ENCODE results near the gene VILL. TPM values are rescaled to one million over a fixed set of nuclear protein-coding genes. Genes with fewer than 3 reads are reported as not detected.

The VILL gene
- total and polyA plus RNA-seq, 10 of the 15 experiments (the other 5 are each of a cell fraction or from before 2014, with no cell fraction given) = 0.15 to 5.4 (median 2.1) TPM; not detected in 1

GRCh38 chr3:37964146-37964545, 26.4 kb upstream of the VILL start:
- Histone ChIP-seq H3K27me3 (replicated peaks in 1 of 2; ENCODE audit: control insufficient read depth in 2 of 2, insufficient read depth in 2 of 2, low read length in 1 of 2) (no peaks in the 10 kb centered on the region), H3K9me3 (replicated peaks; ENCODE audit: control insufficient read depth, insufficient read depth, low read length) (no peaks in the 10 kb centered on the region), H3K4me3 (no peak overlapping the region), H3K27ac (ENCODE audit: control insufficient read depth, insufficient read depth) (no peak overlapping the region), H2AFZ (ENCODE audit: control insufficient read depth, low read depth, low read length) (no peak overlapping the region), H4K20me1 (ENCODE audit: control insufficient read depth, insufficient read depth) (no peaks in the 10 kb centered on the region), H3K4me2 (ENCODE audit: control insufficient read depth, insufficient read depth) (no peak overlapping the region), H3K9ac (ENCODE audit: control insufficient read depth, insufficient read depth, low read length) (no peak overlapping the region), H3K79me2 (ENCODE audit: control insufficient read depth, insufficient read depth, low read length) (no peaks in the 10 kb centered on the region), H3K36me3 (ENCODE audit: control insufficient read depth in 2 of 2, insufficient read depth in 2 of 2, low read length in 1 of 2) (no peaks in the 10 kb centered on the region), H3K4me1 (ENCODE audit: control insufficient read depth, insufficient read depth, low read length) (no peaks in the 10 kb centered on the region)
- ATAC-seq (no peak), DNase-seq (ENCODE audit: low read depth, low spot score) (no peak), FAIRE-seq (no peak)
- BruUV-seq (replicated peaks) = no TSS peak
- WGBS (ENCODE audit: insufficient coverage, insufficient replicate concordance, low lambda C conversion rate, missing lambda C conversion rate) = 39% methylated on average over 3 of the region's 3 CpGs
- SMC1A ChIA-PET (ENCODE audit: uncharacterized antibody, unreplicated experiment) = interaction anchor here (0.7 to 1.4 kb wide), 5 partner anchors 10 to 333 kb away, joined by 3 to 5 read pairs (median 3); no protein-coding TSS in a partner anchor
- intact Hi-C loops (cut with micrococcal nuclease; ENCODE audit: unreplicated experiment) = no loop called here
- CTCF ChIA-PET = interaction anchor here (0.7 to 5.5 kb wide), 5 partner anchors 9 to 537 kb away, joined by 3 to 41 read pairs (median 4); no protein-coding TSS in a partner anchor
- in situ Hi-C loops (cut with MboI) = loop anchor here (5.0 kb wide), 1 partner anchor 107 kb away; no protein-coding TSS in a partner anchor
- RAD21 ChIA-PET (ENCODE audit: unreplicated experiment) = interaction anchor here (0.7 to 7.4 kb wide), 4 partner anchors 64 to 812 kb away, joined by 3 to 111 read pairs (median 4); no protein-coding TSS in a partner anchor
- POLR2A ChIA-PET = interaction anchor here (0.6 kb wide), 1 partner anchor 82 kb away, joined by 3 read pairs; no protein-coding TSS in a partner anchor
- no peak for TF ChIP-seq SUPT20H (IDR thresholded peaks at IDR 0.05; ENCODE audit: borderline replicate concordance, control insufficient read depth, low read depth, low read length)
- TF ChIP-seq HDGF (IDR thresholded peaks at IDR 0.05) = no peak
- no peak for TF ChIP-seq USF1 (IDR thresholded peaks at IDR 0.05; ENCODE audit: borderline replicate concordance, extremely low read length, insufficient read depth, low read depth, low read length)
- no peak for TF ChIP-seq CBX3 (IDR thresholded peaks at IDR 0.05; ENCODE audit: borderline replicate concordance, low read depth)
- no peak for TF ChIP-seq RELA (IDR thresholded peaks at IDR 0.05; ENCODE audit: borderline replicate concordance, partially characterized antibody)
- no peak for TF ChIP-seq DPF2 (IDR thresholded peaks at IDR 0.05)
- no peak for TF ChIP-seq NR2C1 (IDR thresholded peaks at IDR 0.05)
- TF ChIP-seq MYC (IDR thresholded peaks at IDR 0.05; ENCODE audit: insufficient read depth, insufficient read length, insufficient replicate concordance, low read length, severe bottlenecking) = no peak
- TF ChIP-seq ZNF622 (IDR thresholded peaks at IDR 0.05) = no peak
- no peak for TF ChIP-seq KLF5 (IDR thresholded peaks at IDR 0.05; ENCODE audit: partially characterized antibody)
- TF ChIP-seq POLR2AphosphoS5 (IDR thresholded peaks at IDR 0.05; ENCODE audit: low read length) = no peak
- no peak for TF ChIP-seq NR2F1 (conservative IDR thresholded peaks at IDR 0.05)
- no peak for TF ChIP-seq SMC3 (IDR thresholded peaks at IDR 0.05; ENCODE audit: borderline replicate concordance, low read length)
- no peak for TF ChIP-seq BRCA1 (IDR thresholded peaks at IDR 0.05; ENCODE audit: low read depth, low read length)
- TF ChIP-seq CHD1 (IDR thresholded peaks at IDR 0.05; ENCODE audit: low read depth, low read length) = no peak
- no peak for TF ChIP-seq PML (IDR thresholded peaks at IDR 0.05; ENCODE audit: low read length)
- no peak for TF ChIP-seq CEBPZ (IDR thresholded peaks at IDR 0.05; ENCODE audit: low read depth, low read length)
- no peak for TF ChIP-seq ZBTB40 (IDR thresholded peaks at IDR 0.05; ENCODE audit: borderline replicate concordance)
